K562 (cell line): Measurements from ENCODE around the gene RRAGB. TPM values are rescaled to one million over a fixed set of nuclear protein-coding genes. Genes with fewer than 3 reads are reported as not detected.

Experiments used
- ATAC-seq: fragments of 200-7000 bp; cut with Tn5 transposase; 3 replicates; pipeline ENCODE4 v1.9.1; 2020; ENCODE audit warnings: moderate library complexity
- BruUV-seq: library from RNA; stranded (reverse); fragments of 400-500 nt; replicated peaks from 2 replicates; lab custom pipeline; 2021; lab: Mats Ljungman, UMichigan
- CTCF ChIA-PET: fragments of 300-600 bp; formaldehyde crosslinking; extraction: SDS; loops from one replicate; lab custom pipeline; 2021; ENCODE audit warnings: low intra/inter-chr PET ratio; lab: Yijun Ruan, JAX
- POLR2A ChIA-PET: fragments of 300-600, 350-650 bp; sonication (Branson Sonifier 250); formaldehyde crosslinking; extraction: SDS; loops from one replicate; lab custom pipeline; 2021; ENCODE audit warnings: antibody characterized with exemption, inconsistent platforms; lab: Yijun Ruan, JAX
- DNase-seq, 4 experiments: peaks; one replicate each; pipeline versions ENCODE4 v3.0.0 to v3.0.0-alpha.2; 2011 to 2018; ENCODE audit warnings: low spot score in 3 of 4, mixed read lengths in 3 of 4; ENCODE audit errors: extremely low read depth in 1 of 4
- FAIRE-seq: peaks from 2 replicates; lab custom pipeline; 2011; peaks lifted over from hg19 to GRCh38; lab: Jason Lieb, UNC
- H2AFZ ChIP-seq: 2 replicates; pipeline ENCODE4 v1.6.0; 2011; ENCODE audit warnings: low read depth, low read length, control low read depth, inconsistent platforms
- H3K27ac ChIP-seq: fragments of 200-600 bp; 3 replicates; pipeline ENCODE4 v1.8.0; 2011; ENCODE audit warnings: low read depth, mild to moderate bottlenecking, control low read depth, inconsistent platforms, low read length, moderate library complexity, mixed read lengths; ENCODE audit errors: extremely low read depth
- H3K27me3 ChIP-seq, 2 experiments: fragments of 300-600 bp in 1 of 2; 2 replicates in 1 of 2; 3 replicates in 1 of 2; pipeline versions ENCODE4 v1.6.0 to v1.8.0; 2011; ENCODE audit warnings: inconsistent platforms in 2 of 2, low read length in 2 of 2, mild to moderate bottlenecking in 1 of 2, mixed read lengths in 1 of 2, moderate library complexity in 1 of 2; ENCODE audit not compliant: control insufficient read depth in 2 of 2, insufficient read depth in 2 of 2
- H3K36me3 ChIP-seq: fragments of 300-600 bp; 3 replicates; pipeline ENCODE4 v1.8.0; 2011; ENCODE audit warnings: mild to moderate bottlenecking, low read length, inconsistent platforms; ENCODE audit not compliant: control insufficient read depth, insufficient read depth
- H3K4me1 ChIP-seq, 2 experiments: fragments of 200-600 bp in 1 of 2; replicated peaks in 1 of 2; 2 replicates in 1 of 2; 3 replicates in 1 of 2; pipeline versions ENCODE4 v1.5.1 to v1.8.0; 2011; ENCODE audit warnings: inconsistent platforms in 2 of 2, low read length in 2 of 2, mild to moderate bottlenecking in 1 of 2, mixed read lengths in 1 of 2, moderate library complexity in 1 of 2; ENCODE audit not compliant: control insufficient read depth in 2 of 2, insufficient read depth in 2 of 2
- H3K4me2 ChIP-seq: 2 replicates; pipeline ENCODE4 v1.6.1; 2011; ENCODE audit warnings: low read length, control low read depth, inconsistent platforms, mixed read lengths; ENCODE audit not compliant: insufficient read depth
- H3K4me3 ChIP-seq: fragments of 200-600 bp; sonication (generic), shearing (Covaris generic); 2 replicates; pipeline ENCODE4 v1.5.1; 2016; ENCODE audit warnings: control low read depth, inconsistent platforms
- H3K79me2 ChIP-seq: fragments of 200-600 bp; 3 replicates; pipeline ENCODE4 v1.8.0; 2011; ENCODE audit warnings: low read length, inconsistent platforms; ENCODE audit not compliant: control insufficient read depth, insufficient read depth
- H3K9ac ChIP-seq, 2 experiments: 2 replicates each; pipeline versions ENCODE4 v1.6.0 to v1.6.1; 2011; ENCODE audit warnings: low read depth in 2 of 2, low read length in 2 of 2, control low read depth in 1 of 2, inconsistent platforms in 1 of 2, mild to moderate bottlenecking in 1 of 2, mixed read lengths in 1 of 2; ENCODE audit not compliant: insufficient read depth in 1 of 2
- H3K9me1 ChIP-seq: one replicate; pipeline ENCODE4 v1.6.0; 2011; ENCODE audit warnings: inconsistent platforms, mild to moderate bottlenecking, low read length, moderate library complexity; ENCODE audit not compliant: control insufficient read depth, insufficient read depth
- H3K9me3 ChIP-seq: replicated peaks from 2 replicates; pipeline ENCODE4 v1.5.1; 2011; ENCODE audit warnings: low read depth, low read length, inconsistent platforms; ENCODE audit not compliant: control insufficient read depth, insufficient read depth
- H4K20me1 ChIP-seq: replicated peaks from 2 replicates; pipeline ENCODE4 v1.6.1; 2011; ENCODE audit warnings: low read length, inconsistent platforms, mixed read lengths; ENCODE audit not compliant: control insufficient read depth, insufficient read depth
- BCOR ChIP-seq: fragments of 450-650 bp; IDR thresholded peaks from 2 replicates; pipeline ENCODE4 v1.6.1; 2016
- KDM5B ChIP-seq: fragments of 200-600 bp; sonication (generic); IDR thresholded peaks from 2 replicates; pipeline ENCODE4 v1.6.1; 2012; ENCODE audit warnings: low read depth, mild to moderate bottlenecking, moderate library complexity, low read length, control low read depth, inconsistent platforms; ENCODE audit not compliant: insufficient replicate concordance
- RNF2 ChIP-seq: sonication (generic); IDR thresholded peaks from 2 replicates; pipeline ENCODE4 v1.6.1; 2016
- SETDB1 ChIP-seq: IDR thresholded peaks from one replicate; pipeline ENCODE4 v1.6.1; 2012; ENCODE audit warnings: low read length, control low read depth, inconsistent platforms
- SPI1 ChIP-seq: IDR thresholded peaks from 2 replicates; pipeline ENCODE4 v1.6.1; 2011; ENCODE audit warnings: low read depth, low read length, control low read depth, borderline replicate concordance
- ZNF121 ChIP-seq: sonication (generic); formaldehyde crosslinking; conservative IDR thresholded peaks from 2 replicates; pipeline ENCODE4 v1.8.0; 2022; ENCODE audit warnings: missing genetic modification reagents
- WGBS: fragments of 100-300 bp; shearing (Covaris generic); methylation state at CpG from one replicate; pipeline ENCODE4 v1.1.6; 2016; ENCODE audit warnings: low coverage, mixed read lengths; ENCODE audit not compliant: insufficient coverage; ENCODE audit errors: missing lambda C conversion rate; 5-methylcytosine and 5-hydroxymethylcytosine counted together
- in situ Hi-C: fragments of 300-500 bp; cut with MboI; formaldehyde crosslinking; loops from 4 replicates; pipeline ENCODE4 v1.15.0; 2018; ENCODE audit warnings: inconsistent platforms, mixed read lengths
- intact Hi-C: fragments of 100-400 bp; cut with micrococcal nuclease; formaldehyde crosslinking; loops from 2 replicates; pipeline ENCODE4 v1.14.2; 2022
- polyA plus RNA-seq, 8 experiments: library from polyadenylated mRNA; depleted of rRNA in 4 of 8; stranded (reverse) in 5 of 8; unstranded in 3 of 8; fragments of >200 nt; fragmentation: Nextera tagmentation in 2 of 8; fragmentation: Illumina TruSeq in 1 of 8; extraction: Ambion mirVana in 2 of 8; extraction: Trizol in 1 of 8; gene quantifications; 2 replicates each; pipeline versions ENCODE4 v1.2.1 to v1.2.3, GENCODE V29; 2011 to 2014; ENCODE audit warnings: inconsistent platforms in 1 of 8, missing spikeins in 1 of 8
- total RNA-seq, 7 experiments: library from RNA; depleted of rRNA in 6 of 7; stranded (reverse); fragments of >200 nt in 6 of 7; fragmentation: Illumina TruSeq in 2 of 7; extraction: Trizol in 2 of 7; gene quantifications; 2 replicates each; pipeline versions ENCODE4 v1.2.1 to v1.2.3, GENCODE V29; 2011 to 2021; ENCODE audit warnings: low replicate concordance in 1 of 7

RRAGB gene
- total and polyA plus RNA-seq, 9 of the 15 experiments (the other 6 are each of a cell fraction or from before 2014, with no cell fraction given), result 5.6 to 15.6 (median 9.1) TPM

DNA sequence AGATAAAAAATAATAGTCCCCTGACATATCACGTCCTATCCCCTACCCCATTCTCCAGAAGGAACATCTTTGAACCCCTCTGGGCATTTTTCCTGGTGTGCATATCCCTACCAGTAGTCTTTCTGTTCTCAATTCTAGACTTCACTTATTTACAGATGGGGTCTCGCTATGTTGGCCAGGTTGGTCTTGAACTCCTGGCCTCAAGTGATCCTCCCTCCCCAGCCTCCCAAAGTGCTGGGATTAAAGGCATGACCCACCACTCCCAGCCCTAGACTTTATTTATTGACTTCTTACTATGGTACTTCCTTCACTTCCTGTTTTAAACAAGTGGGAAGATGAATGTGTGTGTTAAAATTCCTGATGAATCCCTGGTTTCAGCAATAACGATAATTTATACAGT, 612 bp upstream of the RRAGB start:
- peak overlapping the region; percentile 39 for H3K4me2 ChIP-seq
- POLR2A ChIA-PET, result interaction anchor here (1.1 kb wide), 1 partner anchor 265 kb away, joined by 3 read pairs; the partner anchor contains the start of gene MAGEH1
- H3K4me1 ChIP-seq, result peaks cover 0 to 5% of the 10 kb centered on the region in 2 experiments; a peak in 1 of 5 replicates
- WGBS, result 10% methylated on average over 3 of the region's 3 CpGs
- TF ChIP-seq BCOR (0 out of 2 replicates have a peak, but pooled peaks have one; percentile 13), KDM5B (no peak), SPI1 (peak; percentile 30; the same call in 1 of the 2 replicates), ZNF121 (peak; percentile 62), RNF2 (no peak)
- in situ Hi-C loops (no loop called here), intact Hi-C loops (loop anchor here (10.0 kb wide), 1 partner anchor 262 kb away; the partner anchor contains the start of gene MAGEH1)
- no peaks in the 10 kb centered on the region for H3K27me3 ChIP-seq
- FAIRE-seq (no peak), DNase-seq (no peak), ATAC-seq (no peak)
- peak overlapping the region; percentile 28 for H3K4me3 ChIP-seq
- H2AFZ ChIP-seq, result peak overlapping the region; percentile 76
- BruUV-seq, result TSS peak; percentile 67
- H3K9me3 ChIP-seq, result no peaks in the 10 kb centered on the region
- H3K27ac ChIP-seq, result peak overlapping the region; percentile 39
- H4K20me1 ChIP-seq, result no peaks in the 10 kb centered on the region
- no peaks in the 10 kb centered on the region for H3K9me1 ChIP-seq
- peaks cover 7% of the 10 kb centered on the region for H3K79me2 ChIP-seq
- peaks cover 13% of the 10 kb centered on the region; the same call in 1 of the 3 replicates for H3K36me3 ChIP-seq
- CTCF ChIA-PET, result interaction anchor here (0.7 kb wide), 1 partner anchor 17 kb away, joined by 3 read pairs; no protein-coding TSS in a partner anchor
- peak overlapping the region in 1 of 2 experiments; percentile 27; a peak in 1 of 4 replicates for H3K9ac ChIP-seq

DNA sequence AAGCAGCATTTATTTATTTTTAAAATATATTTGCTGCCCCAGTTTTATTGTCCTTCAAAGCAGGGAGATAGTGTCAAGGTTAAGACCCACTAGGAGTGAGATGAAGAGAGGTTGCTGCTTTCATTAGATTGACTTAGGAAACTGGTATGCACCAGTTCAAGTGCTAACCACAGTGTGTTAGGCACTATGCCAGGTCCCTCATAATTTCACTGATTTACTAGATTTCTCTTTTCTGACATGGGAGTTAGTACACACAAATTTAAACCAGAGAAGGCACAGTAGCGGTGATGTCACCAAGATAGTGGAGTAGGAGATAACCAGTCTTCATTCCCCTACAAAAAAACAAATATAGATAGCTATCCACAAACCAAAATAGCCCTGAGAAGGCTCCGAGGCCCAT, 14.3 kb downstream of the RRAGB start:
- H3K27me3 ChIP-seq, result no peaks in the 10 kb centered on the region
- no peaks in the 10 kb centered on the region for H3K9me1 ChIP-seq

More for the DNA sequence above, 14.3 kb downstream of the RRAGB start:
- Histone ChIP-seq H3K27ac (no peak overlapping the region), H3K9ac (no peak overlapping the region), H4K20me1 (no peaks in the 10 kb centered on the region), H3K4me1 (no peaks in the 10 kb centered on the region), H3K79me2 (no peaks in the 10 kb centered on the region), H3K9me3 (no peaks in the 10 kb centered on the region), H2AFZ (no peak overlapping the region), H3K4me2 (no peak overlapping the region), H3K36me3 (peaks cover 13% of the 10 kb centered on the region; the same call in 1 of the 3 replicates), H3K4me3 (no peak overlapping the region)
- FAIRE-seq (no peak), DNase-seq (no peak), ATAC-seq (no peak)
- no TSS peak for BruUV-seq
- no peak for TF ChIP-seq SETDB1
- ChIA-PET CTCF (no interaction called here), POLR2A (no interaction called here)
- intact Hi-C loops (no loop called here), in situ Hi-C loops (no loop called here)
- WGBS, result 55% methylated on average over 2 of the region's 2 CpGs
